ENCODE data around the gene RAD21L1. TPM values are rescaled to one million over a fixed set of nuclear protein-coding genes. Genes with fewer than 3 reads are reported as not detected.

The RAD21L1 gene
- total RNA-seq, 4 donors from 2014 or later = 0.34 TPM; not detected in 3

GRCh38 chr20:1198751-1199150 is 27.1 kb upstream of the RAD21L1 start:
- WGBS = 90% methylated on average over 5 of the region's 5 CpGs
- H3K4me3 ChIP-seq = no peak overlapping the region
- DNase-seq (ENCODE audit: low spot score in 2 of 2) = peak in 1 of 2 donors; percentile 18
- no peak overlapping the region for H3K27ac ChIP-seq
- H3K4me1 ChIP-seq = peaks cover 7% of the 10 kb centered on the region
- TF ChIP-seq POLR2AphosphoS5 (IDR thresholded peaks at IDR 0.05) = no peak
- TF ChIP-seq EP300 (IDR thresholded peaks at IDR 0.05) = no peak
- TF ChIP-seq POLR2A (IDR thresholded peaks at IDR 0.05) = no peak
- TF ChIP-seq, protein P1, sequence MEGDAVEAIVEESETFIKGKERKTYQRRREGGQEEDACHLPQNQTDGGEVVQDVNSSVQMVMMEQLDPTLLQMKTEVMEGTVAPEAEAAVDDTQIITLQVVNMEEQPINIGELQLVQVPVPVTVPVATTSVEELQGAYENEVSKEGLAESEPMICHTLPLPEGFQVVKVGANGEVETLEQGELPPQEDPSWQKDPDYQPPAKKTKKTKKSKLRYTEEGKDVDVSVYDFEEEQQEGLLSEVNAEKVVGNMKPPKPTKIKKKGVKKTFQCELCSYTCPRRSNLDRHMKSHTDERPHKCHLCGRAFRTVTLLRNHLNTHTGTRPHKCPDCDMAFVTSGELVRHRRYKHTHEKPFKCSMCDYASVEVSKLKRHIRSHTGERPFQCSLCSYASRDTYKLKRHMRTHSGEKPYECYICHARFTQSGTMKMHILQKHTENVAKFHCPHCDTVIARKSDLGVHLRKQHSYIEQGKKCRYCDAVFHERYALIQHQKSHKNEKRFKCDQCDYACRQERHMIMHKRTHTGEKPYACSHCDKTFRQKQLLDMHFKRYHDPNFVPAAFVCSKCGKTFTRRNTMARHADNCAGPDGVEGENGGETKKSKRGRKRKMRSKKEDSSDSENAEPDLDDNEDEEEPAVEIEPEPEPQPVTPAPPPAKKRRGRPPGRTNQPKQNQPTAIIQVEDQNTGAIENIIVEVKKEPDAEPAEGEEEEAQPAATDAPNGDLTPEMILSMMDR (IDR thresholded peaks at IDR 0.05) = no peak
- no peaks in the 10 kb centered on the region for H3K27me3 ChIP-seq
- H3K36me3 ChIP-seq = no peaks in the 10 kb centered on the region
- H3K9me3 ChIP-seq = no peaks in the 10 kb centered on the region

- Histone ChIP-seq H3K27me3 (no peaks in the 10 kb centered on the region), H3K27ac (no peak overlapping the region), H3K4me1 (peaks cover 13% of the 10 kb centered on the region), H3K9me3 (no peaks in the 10 kb centered on the region), H3K4me3 (no peak overlapping the region), H3K36me3 (no peaks in the 10 kb centered on the region)
- WGBS = 65% methylated on average over 7 of the region's 7 CpGs
- DNase-seq (ENCODE audit: low spot score in 2 of 2) = peak in 1 of 2 donors; percentile 21
- TF ChIP-seq POLR2AphosphoS5 (IDR thresholded peaks at IDR 0.05) (no peak), POLR2A (IDR thresholded peaks at IDR 0.05) (no peak), EP300 (IDR thresholded peaks at IDR 0.05) (no peak)
- TF ChIP-seq, protein P1 (IDR thresholded peaks at IDR 0.05) = no peak
Observed at GRCh38 chr20:1199212-1199873, 26.5 kb upstream of the RAD21L1 start.

DNA sequence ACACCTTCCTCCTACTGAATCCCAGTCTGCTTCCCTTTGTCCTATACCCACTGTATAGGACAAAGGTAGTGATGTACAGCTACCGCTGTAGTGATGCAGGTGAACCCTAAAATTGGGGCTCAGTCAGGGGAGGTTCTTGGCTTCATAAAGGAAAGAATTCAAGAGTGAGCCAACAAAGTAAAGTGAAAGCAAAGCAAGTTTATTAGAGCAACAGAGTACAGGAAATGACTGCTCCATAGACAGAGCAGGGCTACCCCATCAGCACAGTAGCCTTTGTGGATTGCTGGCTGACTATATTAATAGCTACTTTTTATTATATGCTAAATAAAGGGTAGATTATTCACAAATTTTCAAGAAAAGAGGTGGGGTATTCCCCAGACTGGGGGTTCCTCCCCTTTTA is 25.9 kb upstream of the RAD21L1 start:
- DNase-seq (ENCODE audit: low spot score in 2 of 2) = peak in 1 of 2 donors; percentile 0
- Histone ChIP-seq H3K9me3 (no peaks in the 10 kb centered on the region), H3K27ac (no peak overlapping the region), H3K4me1 (peaks cover 18% of the 10 kb centered on the region), H3K36me3 (no peaks in the 10 kb centered on the region), H3K27me3 (no peaks in the 10 kb centered on the region), H3K4me3 (no peak overlapping the region)
- 84% methylated on average over 1 of the region's 1 CpG for WGBS
- TF ChIP-seq, protein P1 (IDR thresholded peaks at IDR 0.05) = no peak
- TF ChIP-seq POLR2A (IDR thresholded peaks at IDR 0.05) = no peak
- no peak for TF ChIP-seq EP300 (IDR thresholded peaks at IDR 0.05)
- TF ChIP-seq POLR2AphosphoS5 (IDR thresholded peaks at IDR 0.05) = no peak

- TF ChIP-seq POLR2A (IDR thresholded peaks at IDR 0.05) (no peak), POLR2AphosphoS5 (IDR thresholded peaks at IDR 0.05) (no peak), EP300 (IDR thresholded peaks at IDR 0.05) (no peak)
- TF ChIP-seq, protein P1 (IDR thresholded peaks at IDR 0.05) = no peak
- Histone ChIP-seq H3K4me1 (peaks cover 18% of the 10 kb centered on the region), H3K4me3 (no peak within 1 kb of the TSS), H3K27ac (peak within 1 kb of the TSS; percentile 54), H3K27me3 (no peaks in the 10 kb centered on the region), H3K36me3 (no peaks in the 10 kb centered on the region), H3K9me3 (no peaks in the 10 kb centered on the region)
- peak in 1 of 2 donors; percentile 11 for DNase-seq (ENCODE audit: low spot score in 2 of 2)
- 72% methylated on average over 5 of the region's 5 CpGs for WGBS
Observed at GRCh38 chr20:1202762-1203504, 22.9 kb upstream of the RAD21L1 start, which contains the start of gene C20orf202. Gene C20orf202 (plus strand): TSS chr20:1203454. CDS start chr20:1203586, 132 bp downstream.

DNA sequence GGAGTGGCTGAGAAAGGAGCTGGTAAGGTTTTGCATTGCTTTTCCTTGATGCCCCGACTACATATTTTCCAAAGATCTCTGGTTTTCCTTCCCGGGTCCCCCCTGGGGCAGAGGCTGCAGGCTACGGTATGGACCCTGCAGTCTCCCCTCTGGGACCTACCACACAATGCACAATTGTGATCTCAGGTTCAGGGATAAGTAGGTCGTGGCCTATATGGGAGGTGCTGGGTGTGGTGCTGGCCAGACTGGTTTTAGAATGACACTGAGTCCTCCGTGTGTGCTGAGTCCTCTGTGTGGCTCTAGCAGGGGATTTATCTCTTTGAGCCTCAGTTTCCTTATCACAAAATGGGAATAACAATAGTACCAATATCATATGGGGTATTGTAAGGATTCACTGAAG is 22.2 kb upstream of the RAD21L1 start:
- Histone ChIP-seq H3K27ac (peak overlapping the region; percentile 54), H3K4me1 (peaks cover 18% of the 10 kb centered on the region), H3K9me3 (no peaks in the 10 kb centered on the region), H3K36me3 (no peaks in the 10 kb centered on the region), H3K4me3 (no peak overlapping the region), H3K27me3 (no peaks in the 10 kb centered on the region)
- WGBS = 56% methylated on average over 5 of the region's 5 CpGs
- TF ChIP-seq, protein P1 (IDR thresholded peaks at IDR 0.05) = no peak
- TF ChIP-seq POLR2AphosphoS5 (IDR thresholded peaks at IDR 0.05) (no peak), EP300 (IDR thresholded peaks at IDR 0.05) (no peak), POLR2A (IDR thresholded peaks at IDR 0.05) (no peak)
- no peak for DNase-seq (ENCODE audit: low spot score in 2 of 2)
